PC-9 (cell line): Measurements from ENCODE around the gene KLHL25.

ENCODE experiments used
- EZH2 ChIP-seq: fragments of 200-600 bp; sonication (generic); IDR thresholded peaks from 2 replicates; pipeline ENCODE4 v1.8.0; 2017; ENCODE audit warnings: antibody characterized with exemption, low read depth
- TF ChIP-seq, protein P1 (sequence below): fragments of 200-600 bp; sonication (generic); conservative IDR thresholded peaks from 2 replicates; pipeline ENCODE4 v1.6.1; 2017; ENCODE audit warnings: mixed run types, antibody characterized with exemption, mild to moderate bottlenecking, moderate library complexity

DNA sequence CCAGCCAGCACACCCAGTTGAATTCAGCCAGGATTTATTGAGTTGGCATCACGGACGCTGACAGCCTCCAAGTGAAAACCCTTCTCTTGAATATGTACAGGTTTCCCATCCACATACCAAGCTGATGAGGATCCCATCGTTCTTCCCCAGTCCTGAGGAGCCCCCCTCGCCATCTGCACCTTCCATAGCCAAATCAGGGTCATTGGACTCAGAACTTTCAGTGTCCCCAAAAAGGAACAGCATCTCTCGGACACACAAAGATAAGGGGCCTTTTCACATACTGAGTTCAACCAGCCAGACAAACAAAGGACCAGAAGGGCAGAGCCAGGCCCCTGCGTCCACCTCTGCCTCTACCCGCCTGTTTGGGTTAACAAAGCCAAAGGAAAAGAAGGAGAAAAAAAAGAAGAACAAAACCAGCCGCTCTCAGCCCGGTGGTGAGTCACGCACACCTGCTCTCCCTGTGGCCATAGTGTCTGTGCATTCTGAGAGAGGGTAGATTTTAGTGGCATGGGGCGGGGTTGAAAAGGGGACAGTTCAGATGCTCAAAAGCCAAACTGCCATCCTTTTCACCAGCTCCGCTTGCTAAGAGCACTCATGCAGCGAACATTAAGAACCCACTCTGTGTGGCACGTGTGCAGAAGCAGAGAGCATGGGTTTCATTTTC is 51.2 kb downstream of the KLHL25 start:
- TF ChIP-seq, protein P1, sequence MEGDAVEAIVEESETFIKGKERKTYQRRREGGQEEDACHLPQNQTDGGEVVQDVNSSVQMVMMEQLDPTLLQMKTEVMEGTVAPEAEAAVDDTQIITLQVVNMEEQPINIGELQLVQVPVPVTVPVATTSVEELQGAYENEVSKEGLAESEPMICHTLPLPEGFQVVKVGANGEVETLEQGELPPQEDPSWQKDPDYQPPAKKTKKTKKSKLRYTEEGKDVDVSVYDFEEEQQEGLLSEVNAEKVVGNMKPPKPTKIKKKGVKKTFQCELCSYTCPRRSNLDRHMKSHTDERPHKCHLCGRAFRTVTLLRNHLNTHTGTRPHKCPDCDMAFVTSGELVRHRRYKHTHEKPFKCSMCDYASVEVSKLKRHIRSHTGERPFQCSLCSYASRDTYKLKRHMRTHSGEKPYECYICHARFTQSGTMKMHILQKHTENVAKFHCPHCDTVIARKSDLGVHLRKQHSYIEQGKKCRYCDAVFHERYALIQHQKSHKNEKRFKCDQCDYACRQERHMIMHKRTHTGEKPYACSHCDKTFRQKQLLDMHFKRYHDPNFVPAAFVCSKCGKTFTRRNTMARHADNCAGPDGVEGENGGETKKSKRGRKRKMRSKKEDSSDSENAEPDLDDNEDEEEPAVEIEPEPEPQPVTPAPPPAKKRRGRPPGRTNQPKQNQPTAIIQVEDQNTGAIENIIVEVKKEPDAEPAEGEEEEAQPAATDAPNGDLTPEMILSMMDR: no peak
- no peak for TF ChIP-seq EZH2
